K562 (cell line): ENCODE measurements around the gene CDC27. TPM values are rescaled to one million over a fixed set of nuclear protein-coding genes. Genes with fewer than 3 reads are reported as not detected.

Source experiments
- BHLHE40 ChIP-seq: IDR thresholded peaks from 2 replicates; pipeline ENCODE4 v1.6.1; 2011; ENCODE audit warnings: low read length, improper control_type of control experiment
- BRD9 ChIP-seq: fragments of 450-650 bp; IDR thresholded peaks from 2 replicates; pipeline ENCODE4 v1.6.1; 2018; ENCODE audit warnings: low read depth; ENCODE audit not compliant: partially characterized antibody
- CBX1 ChIP-seq: sonication (generic); IDR thresholded peaks from 2 replicates; pipeline ENCODE4 v1.6.1; 2016; ENCODE audit warnings: antibody characterized with exemption, low read depth, mild to moderate bottlenecking
- CBX2 ChIP-seq: fragments of 200-600 bp; sonication (generic); IDR thresholded peaks from one replicate; pipeline ENCODE4 v1.6.1; 2012; ENCODE audit warnings: mild to moderate bottlenecking, low read length, inconsistent platforms; ENCODE audit not compliant: insufficient read depth, poor library complexity, severe bottlenecking
- CBX3 ChIP-seq, 2 experiments: IDR thresholded peaks; 1 replicate in 1 of 2; 2 replicates in 1 of 2; pipeline ENCODE4 v1.6.1; 2012; ENCODE audit warnings: inconsistent platforms in 2 of 2, low read length in 2 of 2, borderline replicate concordance in 1 of 2, control low read depth in 1 of 2
- EP400 ChIP-seq: fragments of 450-650 bp; IDR thresholded peaks from 2 replicates; pipeline ENCODE4 v1.6.1; 2017; ENCODE audit warnings: antibody characterized with exemption, mild to moderate bottlenecking, moderate library complexity
- KLF13 ChIP-seq: fragments of 450-650 bp; IDR thresholded peaks from 2 replicates; pipeline ENCODE4 v1.6.1; 2016; ENCODE audit warnings: missing genetic modification characterization, low read depth, mild to moderate bottlenecking, missing compliant biosample characterization, moderate library complexity, borderline replicate concordance
- MCM3 ChIP-seq: fragments of 450-650 bp; IDR thresholded peaks from 2 replicates; pipeline ENCODE4 v1.6.1; 2016
- MLLT1 ChIP-seq, 2 experiments: fragments of 450-650 bp; IDR thresholded peaks; 2 replicates each; pipeline ENCODE4 v1.6.1; 2016
- NONO ChIP-seq, 2 experiments: fragments of 200-400 bp in 1 of 2; fragments of 450-650 bp in 1 of 2; formaldehyde crosslinking in 1 of 2; IDR thresholded peaks; 2 replicates each; pipeline ENCODE4 v1.6.1; 2017; ENCODE audit warnings: low read depth in 2 of 2, mild to moderate bottlenecking in 2 of 2, moderate library complexity in 2 of 2, low read length in 1 of 2
- NR4A1 ChIP-seq, 2 experiments: fragments of 250-450 bp in 1 of 2; fragments of 450-650 bp in 1 of 2; sonication (Bioruptor Pico) in 1 of 2; IDR thresholded peaks; 2 replicates each; pipeline versions ENCODE4 v1.4.0 to v1.6.1; 2016 to 2020; ENCODE audit warnings: mild to moderate bottlenecking in 2 of 2, missing compliant biosample characterization in 1 of 2, missing genetic modification characterization in 1 of 2, moderate library complexity in 1 of 2
- PHF8 ChIP-seq: fragments of 200-600 bp; sonication (generic); IDR thresholded peaks from 2 replicates; pipeline ENCODE4 v1.6.1; 2012; ENCODE audit warnings: mixed run types, mild to moderate bottlenecking, inconsistent platforms, low read length, moderate library complexity, borderline replicate concordance
- PRPF4 ChIP-seq: fragments of 200-400 bp; formaldehyde crosslinking; IDR thresholded peaks from one replicate; pipeline ENCODE4 v1.6.1; 2017; ENCODE audit warnings: low read length, low read depth, mild to moderate bottlenecking; ENCODE audit not compliant: insufficient read depth, poor library complexity, severe bottlenecking
- PURB ChIP-seq: sonication (generic); formaldehyde crosslinking; IDR thresholded peaks from 2 replicates; pipeline ENCODE4 v1.9.0; 2021; ENCODE audit warnings: low read depth, mild to moderate bottlenecking, missing genetic modification reagents
- RBM39 ChIP-seq: fragments of 200-400 bp; formaldehyde crosslinking; optimal IDR thresholded peaks from 2 replicates; pipeline ENCODE3; 2018; ENCODE audit warnings: low read depth, low read length
- SMARCE1 ChIP-seq: fragments of 450-650 bp; IDR thresholded peaks from 2 replicates; pipeline ENCODE4 v1.7.1; 2016; ENCODE audit warnings: mild to moderate bottlenecking
- TAF15 ChIP-seq: fragments of 200-400 bp; formaldehyde crosslinking; IDR thresholded peaks from 2 replicates; pipeline ENCODE4 v1.6.1; 2017; ENCODE audit warnings: mild to moderate bottlenecking, low read depth, low read length, moderate library complexity
- TBL1XR1 ChIP-seq, 2 experiments: IDR thresholded peaks; 2 replicates each; pipeline ENCODE4 v1.6.1; 2012; ENCODE audit warnings: improper control_type of control experiment in 2 of 2, low read length in 2 of 2, mild to moderate bottlenecking in 1 of 2
- YY1 ChIP-seq, 3 experiments: IDR thresholded peaks; 2 replicates each; pipeline ENCODE4 v1.6.1; 2011; ENCODE audit warnings: low read length in 2 of 3, mild to moderate bottlenecking in 2 of 3, moderate library complexity in 2 of 3, borderline replicate concordance in 1 of 3, control low read depth in 1 of 3, low read depth in 1 of 3; ENCODE audit not compliant: insufficient read depth in 3 of 3, insufficient replicate concordance in 2 of 3, control insufficient read depth in 1 of 3, insufficient read length in 1 of 3; ENCODE audit errors: extremely low read depth in 1 of 3
- ZNF175 ChIP-seq: fragments of 200-800 bp; sonication (Bioruptor generic); IDR thresholded peaks from 2 replicates; pipeline ENCODE4 v1.6.1; 2016; ENCODE audit warnings: low read depth, mild to moderate bottlenecking, missing genetic modification characterization, missing compliant biosample characterization
- ZNF79 ChIP-seq: fragments of 250-450 bp; sonication (Bioruptor Pico); IDR thresholded peaks from 2 replicates; pipeline ENCODE4 v1.4.0; 2020; ENCODE audit warnings: low read depth, mild to moderate bottlenecking, moderate library complexity
- polyA plus RNA-seq, 8 experiments: library from polyadenylated mRNA; depleted of rRNA in 4 of 8; stranded (reverse) in 5 of 8; unstranded in 3 of 8; fragments of >200 nt; fragmentation: Nextera tagmentation in 2 of 8; fragmentation: Illumina TruSeq in 1 of 8; extraction: Ambion mirVana in 2 of 8; extraction: Trizol in 1 of 8; gene quantifications; 2 replicates each; pipeline versions ENCODE4 v1.2.1 to v1.2.3, GENCODE V29; 2011 to 2014; ENCODE audit warnings: inconsistent platforms in 1 of 8, missing spikeins in 1 of 8
- total RNA-seq, 7 experiments: library from RNA; depleted of rRNA in 6 of 7; stranded (reverse); fragments of >200 nt in 6 of 7; fragmentation: Illumina TruSeq in 2 of 7; extraction: Trizol in 2 of 7; gene quantifications; 2 replicates each; pipeline versions ENCODE4 v1.2.1 to v1.2.3, GENCODE V29; 2011 to 2021; ENCODE audit warnings: low replicate concordance in 1 of 7
- TF ChIP-seq, protein P1 (sequence below): sonication (generic); formaldehyde crosslinking; IDR thresholded peaks from 2 replicates; pipeline ENCODE4 v1.8.1; 2022; ENCODE audit warnings: missing genetic modification reagents
- TF ChIP-seq, protein P2 (sequence below): sonication (generic); formaldehyde crosslinking; IDR thresholded peaks from 2 replicates; pipeline ENCODE4 v1.9.0; 2022; ENCODE audit warnings: mild to moderate bottlenecking, missing genetic modification reagents
- TF ChIP-seq, protein P3 (sequence below): fragments of 250-450 bp; sonication (Bioruptor Pico); IDR thresholded peaks from 2 replicates; pipeline ENCODE4 v1.6.1; 2021; ENCODE audit warnings: mild to moderate bottlenecking

Gene CDC27
- total and polyA plus RNA-seq, 9 of the 15 experiments (the other 6 are each of a cell fraction or from before 2014, with no cell fraction given) = 28.6 to 155 (median 94.1) TPM

GRCh38 chr17:47188271-47188875 lies 722 bp downstream of the CDC27 start (continued):
- TF ChIP-seq BRD9 (peak; percentile 19), RBM39 (no peak), MLLT1 (IDR thresholded peaks at IDR 0.05) (peak in 1 of 2 experiments; percentile 19; a peak in 2 of 4 replicates), CBX1 (no peak), PRPF4 (no peak), MCM3 (no peak), CBX3 (IDR thresholded peaks at IDR 0.05; ENCODE audit: borderline replicate concordance in 1 of 2, low read length in 2 of 2) (0 out of 3 replicates have a peak, but pooled peaks of 1 of the 2 experiments have one; percentile 15), SMARCE1 (0 out of 2 replicates have a peak, but pooled peaks have one; percentile 8), ZNF79 (CRISPR knock-in tag) (no peak), CBX2 (no peak), BHLHE40 (no peak), TAF15 (no peak), PURB (CRISPR knock-in tag) (no peak), KLF13 (tag) (no peak), NONO (IDR thresholded peaks at IDR 0.05; ENCODE audit: low read depth in 2 of 2, low read length in 1 of 2) (no peak), EP400 (no peak), ZNF175 (CRISPR knock-in tag) (no peak), PHF8 (no peak), TBL1XR1 (IDR thresholded peaks at IDR 0.05; ENCODE audit: low read length in 2 of 2) (no peak), NR4A1 (CRISPR knock-in tag; IDR thresholded peaks at IDR 0.05) (no peak), NR4A1 (tag; IDR thresholded peaks at IDR 0.05) (no peak), YY1 (IDR thresholded peaks at IDR 0.05; ENCODE audit: borderline replicate concordance in 1 of 3, control insufficient read depth in 1 of 3, extremely low read depth in 1 of 3, insufficient read depth in 3 of 3, insufficient read length in 1 of 3, insufficient replicate concordance in 2 of 3, low read depth in 1 of 3, low read length in 2 of 3) (no peak)
- TF ChIP-seq, protein P1, sequence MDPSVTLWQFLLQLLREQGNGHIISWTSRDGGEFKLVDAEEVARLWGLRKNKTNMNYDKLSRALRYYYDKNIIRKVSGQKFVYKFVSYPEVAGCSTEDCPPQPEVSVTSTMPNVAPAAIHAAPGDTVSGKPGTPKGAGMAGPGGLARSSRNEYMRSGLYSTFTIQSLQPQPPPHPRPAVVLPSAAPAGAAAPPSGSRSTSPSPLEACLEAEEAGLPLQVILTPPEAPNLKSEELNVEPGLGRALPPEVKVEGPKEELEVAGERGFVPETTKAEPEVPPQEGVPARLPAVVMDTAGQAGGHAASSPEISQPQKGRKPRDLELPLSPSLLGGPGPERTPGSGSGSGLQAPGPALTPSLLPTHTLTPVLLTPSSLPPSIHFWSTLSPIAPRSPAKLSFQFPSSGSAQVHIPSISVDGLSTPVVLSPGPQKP (CRISPR knock-in tag) = no peak
- TF ChIP-seq, protein P2, sequence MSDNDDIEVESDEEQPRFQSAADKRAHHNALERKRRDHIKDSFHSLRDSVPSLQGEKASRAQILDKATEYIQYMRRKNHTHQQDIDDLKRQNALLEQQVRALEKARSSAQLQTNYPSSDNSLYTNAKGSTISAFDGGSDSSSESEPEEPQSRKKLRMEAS = no peak
- TF ChIP-seq, protein P3, sequence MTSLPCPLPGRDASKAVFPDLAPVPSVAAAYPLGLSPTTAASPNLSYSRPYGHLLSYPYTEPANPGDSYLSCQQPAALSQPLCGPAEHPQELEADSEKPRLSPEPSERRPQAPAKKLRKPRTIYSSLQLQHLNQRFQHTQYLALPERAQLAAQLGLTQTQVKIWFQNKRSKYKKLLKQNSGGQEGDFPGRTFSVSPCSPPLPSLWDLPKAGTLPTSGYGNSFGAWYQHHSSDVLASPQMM (CRISPR knock-in tag) = no peak
